Measurements from ENCODE around the gene ZNF688. TPM values are rescaled to one million over a fixed set of nuclear protein-coding genes. Genes with fewer than 3 reads are reported as not detected.

Gene ZNF688
- total and polyA plus RNA-seq, 2 of the 13 experiments (the other 11 are each of a cell fraction or from before 2014, with no cell fraction given), result 2.4 to 5.4 TPM

DNA sequence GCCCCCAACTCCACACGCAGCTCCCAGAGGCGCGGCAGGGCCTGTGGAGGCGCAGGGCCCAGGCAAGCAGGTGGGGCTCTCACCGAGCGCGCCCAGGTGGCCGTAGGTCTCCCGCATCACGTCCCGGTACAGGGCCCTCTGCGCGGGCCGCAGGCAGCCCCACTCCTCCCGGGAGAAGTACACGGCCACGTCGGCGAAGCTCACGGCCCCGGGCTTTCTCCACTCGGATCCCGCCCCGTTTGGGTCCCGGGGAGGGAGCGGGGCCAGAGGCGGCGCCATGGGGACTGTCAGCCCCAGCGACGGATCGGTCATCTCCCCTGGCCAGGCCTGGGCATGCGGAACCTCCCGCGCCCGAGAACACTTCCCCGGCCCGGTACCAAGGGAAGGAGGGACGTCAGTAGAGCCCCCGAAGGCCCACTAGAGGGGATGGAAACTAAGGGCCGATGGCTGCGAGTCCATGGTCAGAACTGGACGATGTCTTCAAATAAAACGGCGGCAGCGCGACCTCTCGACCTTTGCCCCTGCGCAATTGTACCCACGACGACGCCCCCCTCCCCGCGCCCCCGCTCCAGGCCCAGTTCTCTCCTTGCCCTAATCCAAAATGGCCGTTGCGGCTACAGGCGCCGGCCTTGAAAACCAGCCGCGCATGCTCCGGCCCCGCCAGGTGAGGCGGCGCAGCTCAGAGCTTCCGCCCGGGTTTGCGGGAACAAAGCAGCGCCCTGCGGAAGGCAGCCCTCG is 37.0 kb downstream of the ZNF688 start, which contains the start of gene ZNF747 (continued):
- TF ChIP-seq NR2F1 (CRISPR knock-in tag; IDR thresholded peaks at IDR 0.05), result peak; percentile 68 to 95; a peak in 3 of 4 replicates
- TF ChIP-seq SP5 (CRISPR knock-in tag; IDR thresholded peaks at IDR 0.05; ENCODE audit: borderline replicate concordance, low read depth), result peak; percentile 55; the same call in 1 of the 2 replicates
- TF ChIP-seq, protein P1, sequence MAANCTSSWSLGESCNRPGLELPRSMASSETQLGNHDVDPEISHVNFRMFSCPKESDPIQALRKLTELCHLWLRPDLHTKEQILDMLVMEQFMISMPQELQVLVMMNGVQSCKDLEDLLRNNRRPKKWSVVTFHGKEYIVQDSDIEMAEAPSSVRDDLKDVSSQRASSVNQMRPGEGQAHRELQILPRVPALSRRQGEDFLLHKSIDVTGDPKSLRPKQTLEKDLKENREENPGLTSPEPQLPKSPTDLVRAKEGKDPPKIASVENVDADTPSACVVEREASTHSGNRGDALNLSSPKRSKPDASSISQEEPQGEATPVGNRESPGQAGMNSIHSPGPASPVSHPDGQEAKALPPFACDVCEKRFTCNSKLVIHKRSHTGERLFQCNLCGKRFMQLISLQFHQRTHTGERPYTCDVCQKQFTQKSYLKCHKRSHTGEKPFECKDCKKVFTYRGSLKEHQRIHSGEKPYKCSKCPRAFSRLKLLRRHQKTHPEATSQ (CRISPR knock-in tag; IDR thresholded peaks at IDR 0.05; ENCODE audit: borderline replicate concordance), result no peak; the same call in 1 of the 2 replicates
- peak; percentile 77; the same call in 1 of the 2 replicates for TF ChIP-seq HNRNPL (IDR thresholded peaks at IDR 0.05; ENCODE audit: low read depth, low read length)
- TF ChIP-seq, protein P2, sequence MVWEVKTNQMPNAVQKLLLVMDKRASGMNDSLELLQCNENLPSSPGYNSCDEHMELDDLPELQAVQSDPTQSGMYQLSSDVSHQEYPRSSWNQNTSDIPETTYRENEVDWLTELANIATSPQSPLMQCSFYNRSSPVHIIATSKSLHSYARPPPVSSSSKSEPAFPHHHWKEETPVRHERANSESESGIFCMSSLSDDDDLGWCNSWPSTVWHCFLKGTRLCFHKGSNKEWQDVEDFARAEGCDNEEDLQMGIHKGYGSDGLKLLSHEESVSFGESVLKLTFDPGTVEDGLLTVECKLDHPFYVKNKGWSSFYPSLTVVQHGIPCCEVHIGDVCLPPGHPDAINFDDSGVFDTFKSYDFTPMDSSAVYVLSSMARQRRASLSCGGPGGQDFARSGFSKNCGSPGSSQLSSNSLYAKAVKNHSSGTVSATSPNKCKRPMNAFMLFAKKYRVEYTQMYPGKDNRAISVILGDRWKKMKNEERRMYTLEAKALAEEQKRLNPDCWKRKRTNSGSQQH (CRISPR knock-in tag; IDR thresholded peaks at IDR 0.05; ENCODE audit: low read depth), result no peak; the same call in none of the 2 replicates
- TF ChIP-seq ZNF253 (CRISPR knock-in tag; IDR thresholded peaks at IDR 0.05; ENCODE audit: borderline replicate concordance), result no peak
- peak; percentile 66; the same call in 1 of the 2 replicates for TF ChIP-seq ZFP37 (CRISPR knock-in tag; IDR thresholded peaks at IDR 0.05; ENCODE audit: borderline replicate concordance)
- TF ChIP-seq, protein P3, sequence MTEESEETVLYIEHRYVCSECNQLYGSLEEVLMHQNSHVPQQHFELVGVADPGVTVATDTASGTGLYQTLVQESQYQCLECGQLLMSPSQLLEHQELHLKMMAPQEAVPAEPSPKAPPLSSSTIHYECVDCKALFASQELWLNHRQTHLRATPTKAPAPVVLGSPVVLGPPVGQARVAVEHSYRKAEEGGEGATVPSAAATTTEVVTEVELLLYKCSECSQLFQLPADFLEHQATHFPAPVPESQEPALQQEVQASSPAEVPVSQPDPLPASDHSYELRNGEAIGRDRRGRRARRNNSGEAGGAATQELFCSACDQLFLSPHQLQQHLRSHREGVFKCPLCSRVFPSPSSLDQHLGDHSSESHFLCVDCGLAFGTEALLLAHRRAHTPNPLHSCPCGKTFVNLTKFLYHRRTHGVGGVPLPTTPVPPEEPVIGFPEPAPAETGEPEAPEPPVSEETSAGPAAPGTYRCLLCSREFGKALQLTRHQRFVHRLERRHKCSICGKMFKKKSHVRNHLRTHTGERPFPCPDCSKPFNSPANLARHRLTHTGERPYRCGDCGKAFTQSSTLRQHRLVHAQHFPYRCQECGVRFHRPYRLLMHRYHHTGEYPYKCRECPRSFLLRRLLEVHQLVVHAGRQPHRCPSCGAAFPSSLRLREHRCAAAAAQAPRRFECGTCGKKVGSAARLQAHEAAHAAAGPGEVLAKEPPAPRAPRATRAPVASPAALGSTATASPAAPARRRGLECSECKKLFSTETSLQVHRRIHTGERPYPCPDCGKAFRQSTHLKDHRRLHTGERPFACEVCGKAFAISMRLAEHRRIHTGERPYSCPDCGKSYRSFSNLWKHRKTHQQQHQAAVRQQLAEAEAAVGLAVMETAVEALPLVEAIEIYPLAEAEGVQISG (CRISPR knock-in tag; IDR thresholded peaks at IDR 0.05), result peak; percentile 98
- peak; percentile 72; the same call in 1 of the 2 replicates for TF ChIP-seq ZNF331 (CRISPR knock-in tag; IDR thresholded peaks at IDR 0.05)
- TF ChIP-seq ZNF878 (CRISPR knock-in tag; IDR thresholded peaks at IDR 0.05), result peak; percentile 91
- TF ChIP-seq GZF1 (CRISPR knock-in tag; IDR thresholded peaks at IDR 0.05), result peak; percentile 93
- TF ChIP-seq MTF2 (CRISPR knock-in tag; IDR thresholded peaks at IDR 0.05; ENCODE audit: borderline replicate concordance), result no peak
- TF ChIP-seq, protein P4, sequence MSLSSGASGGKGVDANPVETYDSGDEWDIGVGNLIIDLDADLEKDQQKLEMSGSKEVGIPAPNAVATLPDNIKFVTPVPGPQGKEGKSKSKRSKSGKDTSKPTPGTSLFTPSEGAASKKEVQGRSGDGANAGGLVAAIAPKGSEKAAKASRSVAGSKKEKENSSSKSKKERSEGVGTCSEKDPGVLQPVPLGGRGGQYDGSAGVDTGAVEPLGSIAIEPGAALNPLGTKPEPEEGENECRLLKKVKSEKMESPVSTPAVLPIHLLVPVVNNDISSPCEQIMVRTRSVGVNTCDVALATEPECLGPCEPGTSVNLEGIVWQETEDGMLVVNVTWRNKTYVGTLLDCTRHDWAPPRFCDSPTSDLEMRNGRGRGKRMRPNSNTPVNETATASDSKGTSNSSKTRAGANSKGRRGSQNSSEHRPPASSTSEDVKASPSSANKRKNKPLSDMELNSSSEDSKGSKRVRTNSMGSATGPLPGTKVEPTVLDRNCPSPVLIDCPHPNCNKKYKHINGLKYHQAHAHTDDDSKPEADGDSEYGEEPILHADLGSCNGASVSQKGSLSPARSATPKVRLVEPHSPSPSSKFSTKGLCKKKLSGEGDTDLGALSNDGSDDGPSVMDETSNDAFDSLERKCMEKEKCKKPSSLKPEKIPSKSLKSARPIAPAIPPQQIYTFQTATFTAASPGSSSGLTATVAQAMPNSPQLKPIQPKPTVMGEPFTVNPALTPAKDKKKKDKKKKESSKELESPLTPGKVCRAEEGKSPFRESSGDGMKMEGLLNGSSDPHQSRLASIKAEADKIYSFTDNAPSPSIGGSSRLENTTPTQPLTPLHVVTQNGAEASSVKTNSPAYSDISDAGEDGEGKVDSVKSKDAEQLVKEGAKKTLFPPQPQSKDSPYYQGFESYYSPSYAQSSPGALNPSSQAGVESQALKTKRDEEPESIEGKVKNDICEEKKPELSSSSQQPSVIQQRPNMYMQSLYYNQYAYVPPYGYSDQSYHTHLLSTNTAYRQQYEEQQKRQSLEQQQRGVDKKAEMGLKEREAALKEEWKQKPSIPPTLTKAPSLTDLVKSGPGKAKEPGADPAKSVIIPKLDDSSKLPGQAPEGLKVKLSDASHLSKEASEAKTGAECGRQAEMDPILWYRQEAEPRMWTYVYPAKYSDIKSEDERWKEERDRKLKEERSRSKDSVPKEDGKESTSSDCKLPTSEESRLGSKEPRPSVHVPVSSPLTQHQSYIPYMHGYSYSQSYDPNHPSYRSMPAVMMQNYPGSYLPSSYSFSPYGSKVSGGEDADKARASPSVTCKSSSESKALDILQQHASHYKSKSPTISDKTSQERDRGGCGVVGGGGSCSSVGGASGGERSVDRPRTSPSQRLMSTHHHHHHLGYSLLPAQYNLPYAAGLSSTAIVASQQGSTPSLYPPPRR (CRISPR knock-in tag; IDR thresholded peaks at IDR 0.05; ENCODE audit: borderline replicate concordance), result no peak
- peak; percentile 69 for TF ChIP-seq FOSL2 (CRISPR knock-in tag; IDR thresholded peaks at IDR 0.05)
- TF ChIP-seq YEATS4 (CRISPR knock-in tag; IDR thresholded peaks at IDR 0.05; ENCODE audit: borderline replicate concordance), result peak; percentile 94; the same call in 1 of the 2 replicates
- TF ChIP-seq RBM22 (optimal IDR thresholded peaks at IDR 0.05; ENCODE audit: low read length), result no peak
- peak; percentile 83; the same call in 2 of the 3 replicates for TF ChIP-seq MXI1 (IDR thresholded peaks at IDR 0.05; ENCODE audit: borderline replicate concordance, low read depth, low read length)
- TF ChIP-seq ZNF777 (CRISPR knock-in tag; IDR thresholded peaks at IDR 0.05), result peak; percentile 88

All from HepG2 (cell line).